ENCODE data around the gene CASZ1. TPM values are rescaled to one million over a fixed set of nuclear protein-coding genes. Genes with fewer than 3 reads are reported as not detected.

The CASZ1 gene
- total and polyA plus RNA-seq, 9 of the 15 experiments (the other 6 are each of a cell fraction or from before 2014, with no cell fraction given): 0.01 to 4.0 (median 0.76) TPM; not detected in 1

GRCh38 chr1:10614377-10615225, 181.8 kb downstream of the CASZ1 start:
- Histone ChIP-seq H3K9ac (ENCODE audit: insufficient read depth in 1 of 2, low read depth in 2 of 2, low read length in 2 of 2) (no peak overlapping the region), H3K4me1 (replicated peaks in 1 of 2; ENCODE audit: control insufficient read depth in 2 of 2, insufficient read depth in 2 of 2, low read length in 2 of 2) (no peaks in the 10 kb centered on the region), H3K9me1 (ENCODE audit: control insufficient read depth, insufficient read depth, low read length) (no peaks in the 10 kb centered on the region), H3K27me3 (ENCODE audit: control insufficient read depth in 2 of 2, insufficient read depth in 2 of 2, low read length in 2 of 2) (no peaks in the 10 kb centered on the region), H3K4me3 (no peak overlapping the region), H2AFZ (ENCODE audit: low read depth, low read length) (no peak overlapping the region), H3K27ac (ENCODE audit: extremely low read depth, low read depth, low read length) (no peak overlapping the region), H3K79me2 (ENCODE audit: control insufficient read depth, insufficient read depth, low read length) (no peaks in the 10 kb centered on the region), H3K9me3 (replicated peaks; ENCODE audit: control insufficient read depth, insufficient read depth, low read depth, low read length) (no peaks in the 10 kb centered on the region), H3K36me3 (ENCODE audit: control insufficient read depth, insufficient read depth, low read length) (peaks cover 6% of the 10 kb centered on the region; the same call in 2 of the 3 replicates), H3K4me2 (ENCODE audit: insufficient read depth, low read length) (no peak overlapping the region), H4K20me1 (replicated peaks; ENCODE audit: control insufficient read depth, insufficient read depth, low read length) (0 out of 2 replicates have a peak, but pooled peaks cover 21% of the 10 kb centered on the region)
- BruUV-seq (replicated peaks): no TSS peak
- no peak for ATAC-seq
- ChIA-PET POLR2A (interaction anchor here (0.7 to 0.9 kb wide), 2 partner anchors 12 to 16 kb away, joined by 3 to 4 read pairs; no protein-coding TSS in a partner anchor), CTCF (ENCODE audit: low intra/inter-chr PET ratio) (interaction anchor here (0.6 kb wide), 1 partner anchor 294 kb away, joined by 3 read pairs; no protein-coding TSS in a partner anchor)
- intact Hi-C loops (cut with micrococcal nuclease): no loop called here
- no peak for FAIRE-seq
- WGBS (ENCODE audit: insufficient coverage, low coverage, missing lambda C conversion rate): 71% methylated on average over 17 of the region's 18 CpGs
- in situ Hi-C loops (cut with MboI): no loop called here
- DNase-seq (ENCODE audit: extremely low read depth in 1 of 4, low spot score in 3 of 4): no peak
- TF ChIP-seq HDAC1 (IDR thresholded peaks at IDR 0.05) (no peak), ZNF121 (CRISPR knock-in tag; conservative IDR thresholded peaks at IDR 0.05) (no peak), KLF1 (tag; IDR thresholded peaks at IDR 0.05) (no peak), L3MBTL2 (IDR thresholded peaks at IDR 0.05) (no peak), NR2C2 (CRISPR knock-in tag; IDR thresholded peaks at IDR 0.05) (no peak), NR2C2 (tag; IDR thresholded peaks at IDR 0.05) (no peak), ETV1 (tag; conservative IDR thresholded peaks at IDR 0.05; ENCODE audit: low read depth) (no peak), AFF1 (IDR thresholded peaks at IDR 0.05; ENCODE audit: low read depth in 1 of 2, partially characterized antibody in 2 of 2) (no peak), FOXJ2 (tag; IDR thresholded peaks at IDR 0.05) (no peak), CBFB (CRISPR knock-in tag; IDR thresholded peaks at IDR 0.05) (no peak), VEZF1 (CRISPR knock-in tag; IDR thresholded peaks at IDR 0.05) (no peak), ZFPM2 (CRISPR knock-in tag; IDR thresholded peaks at IDR 0.05) (no peak), ZNF583 (CRISPR knock-in tag; IDR thresholded peaks at IDR 0.05) (no peak), OTX1 (CRISPR knock-in tag; IDR thresholded peaks at IDR 0.05) (no peak), PREB (CRISPR knock-in tag; IDR thresholded peaks at IDR 0.05) (no peak), ZNF695 (CRISPR knock-in tag; IDR thresholded peaks at IDR 0.05) (no peak), KDM2B (CRISPR knock-in tag; IDR thresholded peaks at IDR 0.05) (no peak)
